Osteocyte (in vitro differentiated cells): ENCODE data around the gene EPN3. TPM values are rescaled to one million over a fixed set of nuclear protein-coding genes. Genes with fewer than 3 reads are reported as not detected.

Source experiments
- DNase-seq: peaks from one replicate; pipeline ENCODE4 v3.0.0; 2021; ENCODE audit warnings: mixed read lengths; ENCODE audit not compliant: unreplicated experiment; ENCODE audit errors: extremely low spot score
- H3K27ac Mint-ChIP-seq: one replicate; pipeline ENCODE4 v1.8.0; 2021; ENCODE audit warnings: mild to moderate bottlenecking, mixed read lengths; ENCODE audit not compliant: unreplicated experiment
- H3K27me3 Mint-ChIP-seq: one replicate; pipeline ENCODE4 v1.8.0; 2021; ENCODE audit warnings: mixed read lengths; ENCODE audit not compliant: unreplicated experiment
- H3K36me3 Mint-ChIP-seq: one replicate; pipeline ENCODE4 v1.8.0; 2021; ENCODE audit warnings: mixed read lengths; ENCODE audit not compliant: unreplicated experiment
- H3K4me1 Mint-ChIP-seq: one replicate; pipeline ENCODE4 v1.8.0; 2021; ENCODE audit warnings: mixed read lengths; ENCODE audit not compliant: unreplicated experiment
- H3K4me3 Mint-ChIP-seq: one replicate; pipeline ENCODE4 v1.8.0; 2021; ENCODE audit warnings: mild to moderate bottlenecking, moderate library complexity, mixed read lengths; ENCODE audit not compliant: unreplicated experiment
- H3K9me3 Mint-ChIP-seq: one replicate; pipeline ENCODE4 v1.8.0; 2021; ENCODE audit warnings: mixed read lengths; ENCODE audit not compliant: unreplicated experiment
- total RNA-seq: library from RNA; stranded (reverse); gene quantifications from 2 replicates; pipeline ENCODE4 v1.2.1, GENCODE V29; 2021
- TF ChIP-seq, protein P1 (sequence below): fragments of 200-600 bp; sonication (generic); IDR thresholded peaks from 2 replicates; pipeline ENCODE4 v1.5.0; 2021; ENCODE audit warnings: antibody characterized with exemption, mild to moderate bottlenecking, moderate library complexity

The EPN3 gene
- total RNA-seq, 1 donor from 2014 or later: not detected

GRCh38 chr17:50585891-50586290 is 53.4 kb downstream of the EPN3 start:
- peaks cover 8% of the 10 kb centered on the region for H3K4me1 Mint-ChIP-seq
- no peak overlapping the region for H3K4me3 Mint-ChIP-seq
- H3K9me3 Mint-ChIP-seq: no peaks in the 10 kb centered on the region
- DNase-seq: no peak
- H3K27me3 Mint-ChIP-seq: peaks cover 30% of the 10 kb centered on the region
- no peak overlapping the region for H3K27ac Mint-ChIP-seq
- TF ChIP-seq, protein P1, sequence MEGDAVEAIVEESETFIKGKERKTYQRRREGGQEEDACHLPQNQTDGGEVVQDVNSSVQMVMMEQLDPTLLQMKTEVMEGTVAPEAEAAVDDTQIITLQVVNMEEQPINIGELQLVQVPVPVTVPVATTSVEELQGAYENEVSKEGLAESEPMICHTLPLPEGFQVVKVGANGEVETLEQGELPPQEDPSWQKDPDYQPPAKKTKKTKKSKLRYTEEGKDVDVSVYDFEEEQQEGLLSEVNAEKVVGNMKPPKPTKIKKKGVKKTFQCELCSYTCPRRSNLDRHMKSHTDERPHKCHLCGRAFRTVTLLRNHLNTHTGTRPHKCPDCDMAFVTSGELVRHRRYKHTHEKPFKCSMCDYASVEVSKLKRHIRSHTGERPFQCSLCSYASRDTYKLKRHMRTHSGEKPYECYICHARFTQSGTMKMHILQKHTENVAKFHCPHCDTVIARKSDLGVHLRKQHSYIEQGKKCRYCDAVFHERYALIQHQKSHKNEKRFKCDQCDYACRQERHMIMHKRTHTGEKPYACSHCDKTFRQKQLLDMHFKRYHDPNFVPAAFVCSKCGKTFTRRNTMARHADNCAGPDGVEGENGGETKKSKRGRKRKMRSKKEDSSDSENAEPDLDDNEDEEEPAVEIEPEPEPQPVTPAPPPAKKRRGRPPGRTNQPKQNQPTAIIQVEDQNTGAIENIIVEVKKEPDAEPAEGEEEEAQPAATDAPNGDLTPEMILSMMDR: no peak
- H3K36me3 Mint-ChIP-seq: no peaks in the 10 kb centered on the region

DNA sequence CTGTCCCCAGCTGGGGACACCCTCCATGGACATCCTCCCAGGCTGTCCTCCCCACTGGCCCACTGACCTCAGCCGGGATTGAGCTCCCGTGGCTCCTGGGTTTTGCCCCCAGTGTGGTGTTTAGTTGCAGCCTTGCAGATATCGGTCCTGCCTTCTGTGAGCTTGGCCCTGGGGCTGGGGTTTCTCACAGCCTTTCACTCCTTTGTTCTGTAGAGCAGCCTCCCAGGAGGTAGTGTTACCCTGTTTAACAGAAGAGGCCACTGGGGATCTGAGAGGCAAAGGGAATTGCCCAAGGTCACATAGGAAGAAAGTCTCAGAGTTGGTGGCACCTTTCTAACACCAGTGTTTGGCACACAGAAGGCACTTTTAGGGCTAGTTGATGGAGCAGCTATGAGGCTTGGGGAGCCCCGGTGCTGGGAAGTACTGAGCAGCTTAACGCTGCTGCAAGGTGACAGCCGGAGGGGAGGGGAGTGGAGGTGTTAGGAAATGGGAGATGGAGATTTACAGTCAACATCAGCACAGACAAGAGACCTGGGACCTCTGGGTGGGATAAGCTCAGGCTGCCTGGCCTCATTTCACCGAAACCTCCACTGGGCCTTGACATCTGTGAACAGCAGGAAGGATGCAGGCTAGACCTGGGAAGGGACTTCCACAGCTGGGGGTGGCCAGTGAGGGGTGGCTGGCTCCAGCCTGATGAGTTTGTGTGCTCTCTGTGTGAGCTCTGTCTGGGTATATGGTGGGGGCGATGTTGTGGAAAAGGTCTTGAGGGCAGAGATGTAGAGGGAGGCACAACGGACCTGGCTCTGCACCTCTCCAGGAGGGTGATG is 54.1 kb downstream of the EPN3 start:
- H3K4me1 Mint-ChIP-seq: peaks cover 6% of the 10 kb centered on the region
- TF ChIP-seq, protein P1: no peak
- no peaks in the 10 kb centered on the region for H3K9me3 Mint-ChIP-seq
- H3K36me3 Mint-ChIP-seq: no peaks in the 10 kb centered on the region
- no peak for DNase-seq
- no peak overlapping the region for H3K27ac Mint-ChIP-seq
- H3K4me3 Mint-ChIP-seq: no peak overlapping the region
- peaks cover 28% of the 10 kb centered on the region for H3K27me3 Mint-ChIP-seq

DNA sequence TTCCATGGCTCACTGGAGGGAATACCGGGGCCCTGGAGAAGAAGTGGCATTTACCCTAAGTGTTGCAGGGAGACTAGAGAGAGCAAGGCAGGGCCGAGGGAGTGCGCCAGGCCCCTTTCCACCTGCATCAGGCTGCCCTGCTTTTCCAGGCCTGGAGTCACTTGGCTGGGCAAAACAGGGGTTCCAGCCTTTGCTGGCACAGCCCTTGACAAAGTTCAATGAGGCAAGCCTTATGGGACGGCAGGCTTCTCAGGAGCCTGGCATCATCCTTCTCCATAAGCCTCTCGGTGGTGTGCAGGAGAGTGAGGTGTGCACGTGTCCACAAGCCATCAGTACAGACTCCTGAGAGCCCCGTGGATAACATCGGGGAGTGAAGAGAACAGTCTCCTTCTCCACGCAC is 55.0 kb downstream of the EPN3 start:
- Mint-ChIP-seq H3K36me3 (no peaks in the 10 kb centered on the region), H3K27me3 (peaks cover 26% of the 10 kb centered on the region), H3K4me1 (peaks cover 6% of the 10 kb centered on the region), H3K4me3 (no peak overlapping the region), H3K9me3 (no peaks in the 10 kb centered on the region), H3K27ac (no peak overlapping the region)
- TF ChIP-seq, protein P1: no peak
- no peak for DNase-seq

GRCh38 chr17:50588391-50589049 is 56.0 kb downstream of the EPN3 start:
- Mint-ChIP-seq H3K4me1 (peaks cover 6% of the 10 kb centered on the region), H3K27me3 (peaks cover 19% of the 10 kb centered on the region), H3K9me3 (no peaks in the 10 kb centered on the region), H3K4me3 (no peak overlapping the region), H3K36me3 (no peaks in the 10 kb centered on the region), H3K27ac (no peak overlapping the region)
- TF ChIP-seq, protein P1: no peak
- no peak for DNase-seq

DNA sequence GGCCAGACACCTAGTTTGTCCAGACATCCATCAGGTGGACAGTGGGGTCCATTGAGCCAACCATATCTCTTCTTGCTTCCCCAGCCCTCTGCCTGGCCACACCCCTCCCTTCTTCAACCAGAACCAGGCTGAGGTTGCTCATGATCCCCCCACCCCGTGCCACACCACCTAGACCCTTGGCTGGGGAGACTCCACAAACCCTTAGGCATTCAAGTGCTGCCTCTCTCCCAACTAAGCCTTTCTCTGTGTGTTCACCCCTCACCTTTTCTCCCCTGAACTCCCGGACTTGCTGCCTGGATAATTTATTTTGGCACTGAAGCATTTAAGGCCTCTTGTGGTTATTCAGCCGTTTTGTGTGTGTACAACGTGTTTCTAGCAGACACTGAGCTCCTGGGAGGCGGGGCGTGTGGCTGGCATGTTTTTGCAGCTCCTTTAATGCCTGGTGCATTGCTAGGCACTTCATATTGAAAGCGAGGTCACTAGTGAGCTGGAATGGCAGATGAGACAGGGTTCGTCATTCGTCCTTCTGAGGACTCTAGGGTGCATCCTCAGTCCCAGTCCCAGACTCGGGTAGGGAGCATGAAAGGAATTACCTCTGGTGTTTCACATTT is 56.7 kb downstream of the EPN3 start:
- no peaks in the 10 kb centered on the region for H3K9me3 Mint-ChIP-seq
- peaks cover 13% of the 10 kb centered on the region for H3K27me3 Mint-ChIP-seq
- H3K4me3 Mint-ChIP-seq: no peak overlapping the region
- H3K4me1 Mint-ChIP-seq: peaks cover 6% of the 10 kb centered on the region
- no peak overlapping the region for H3K27ac Mint-ChIP-seq
- DNase-seq: no peak
- TF ChIP-seq, protein P1: no peak
- no peaks in the 10 kb centered on the region for H3K36me3 Mint-ChIP-seq
